Measurements from ENCODE around the gene MMP3. TPM values are rescaled to one million over a fixed set of nuclear protein-coding genes. Genes with fewer than 3 reads are reported as not detected.
A peak's percentile ranks its signal among the peaks of the same experiment; 100 is the strongest.

The MMP3 gene
- total and polyA plus RNA-seq, 11 donors: not detected

GRCh38 chr11:102806296-102806695, 37.1 kb downstream of the MMP3 start:
- H3K4me1 ChIP-seq: no peaks in the 10 kb centered on the region
- DNase-seq: no peak

GRCh38 chr11:102802341-102802740, 41.1 kb downstream of the MMP3 start:
- intact Hi-C loops (cut with DNase I): no loop called here
- Histone ChIP-seq H3K27ac (peak overlapping the region in 1 of 12 donors; percentile 20), H3K9me3 (no peaks in the 10 kb centered on the region), H3K36me3 (no peaks in the 10 kb centered on the region), H3K27me3 (peaks cover 0 to 5% (median 0%) of the 10 kb centered on the region in 9 donors), H3K4me3 (no peak overlapping the region), H3K4me1 (peaks cover 0 to 4% (median 0%) of the 10 kb centered on the region in 12 donors)
- peak in 1 of 4 donors; percentile 57 for ATAC-seq
- 32 to 48% (median 39%) methylated on average over 2 of the region's 2 CpGs for WGBS, 4 donors
- no peak for TF ChIP-seq CTCF (IDR thresholded peaks at IDR 0.05)
- no peak for TF ChIP-seq POLR2A (IDR thresholded peaks at IDR 0.05)
- DNase-seq: no peak

More at GRCh38 chr11:102806296-102806695, 37.1 kb downstream of the MMP3 start:
- no peaks in the 10 kb centered on the region for H3K9me3 ChIP-seq
- ATAC-seq: no peak
- no peak overlapping the region for H3K4me3 ChIP-seq
- H3K36me3 ChIP-seq: no peaks in the 10 kb centered on the region
- H3K27ac ChIP-seq: no peak overlapping the region
- H3K27me3 ChIP-seq: peaks cover 0 to 6% (median 0%) of the 10 kb centered on the region in 9 donors
- intact Hi-C loops (cut with DNase I): no loop called here
- 55 to 73% (median 70%) methylated on average over 3 of the region's 3 CpGs for WGBS, 4 donors
- TF ChIP-seq POLR2A (IDR thresholded peaks at IDR 0.05) (no peak), CTCF (IDR thresholded peaks at IDR 0.05) (no peak)

GRCh38 chr11:102800767-102801166, 42.6 kb downstream of the MMP3 start:
- H3K4me3 ChIP-seq: no peak overlapping the region
- peaks cover 0 to 5% (median 0%) of the 10 kb centered on the region in 9 donors for H3K27me3 ChIP-seq
- no peaks in the 10 kb centered on the region for H3K36me3 ChIP-seq
- ATAC-seq: no peak
- 64 to 76% (median 75%) methylated on average over 4 of the region's 4 CpGs for WGBS, 4 donors
- no peak overlapping the region for H3K27ac ChIP-seq
- TF ChIP-seq POLR2A (IDR thresholded peaks at IDR 0.05): no peak
- TF ChIP-seq CTCF (IDR thresholded peaks at IDR 0.05): no peak
- DNase-seq: no peak
- H3K4me1 ChIP-seq: peaks cover 0 to 4% (median 0%) of the 10 kb centered on the region in 12 donors
- H3K9me3 ChIP-seq: no peaks in the 10 kb centered on the region
- intact Hi-C loops (cut with DNase I): no loop called here

- Histone ChIP-seq H3K27me3 (peaks cover 0 to 5% (median 0%) of the 10 kb centered on the region in 9 donors), H3K4me1 (peaks cover 0 to 4% (median 0%) of the 10 kb centered on the region in 12 donors), H3K36me3 (no peaks in the 10 kb centered on the region), H3K9me3 (no peaks in the 10 kb centered on the region), H3K27ac (peak overlapping the region in 6 of 12 donors; percentile 17 to 49 (median 34)), H3K4me3 (no peak overlapping the region)
- intact Hi-C loops (cut with DNase I): no loop called here
- DNase-seq (peak in 1 of 5 donors; percentile 19), ATAC-seq (peak in 3 of 4 donors; percentile 26 to 91 (median 55))
- TF ChIP-seq CTCF (IDR thresholded peaks at IDR 0.05) (no peak), POLR2A (IDR thresholded peaks at IDR 0.05) (no peak)
- WGBS, 4 donors: 22 to 30% (median 27%) methylated on average over 6 of the region's 6 CpGs
Measured at GRCh38 chr11:102799681-102800340, 43.6 kb downstream of the MMP3 start.
